Upper lobe of left lung (tissue), 4 donors: Measurements from ENCODE around the gene CCDC40.

Experiments used
- POLR2A ChIP-seq, 4 donors: fragments of 450-650 bp; IDR thresholded peaks; one replicate each; pipeline ENCODE4 v1.5.1; 2016 to 2017; ENCODE audit warnings: antibody characterized with exemption in 4 of 4, mild to moderate bottlenecking in 2 of 4
- POLR2AphosphoS5 ChIP-seq, 2 donors: sonication (generic); formaldehyde crosslinking; IDR thresholded peaks; one replicate each; pipeline ENCODE4 v1.5.1; 2017; ENCODE audit warnings: antibody characterized with exemption in 2 of 2
- TF ChIP-seq, protein P1 (sequence below), 6 experiments: fragments of 450-650 bp in 4 of 6; fragments of 200-600 bp in 2 of 6; sonication (generic) in 2 of 6; IDR thresholded peaks; one replicate each; pipeline ENCODE4 v1.5.1; 2016 to 2019; ENCODE audit warnings: antibody characterized with exemption in 6 of 6

DNA sequence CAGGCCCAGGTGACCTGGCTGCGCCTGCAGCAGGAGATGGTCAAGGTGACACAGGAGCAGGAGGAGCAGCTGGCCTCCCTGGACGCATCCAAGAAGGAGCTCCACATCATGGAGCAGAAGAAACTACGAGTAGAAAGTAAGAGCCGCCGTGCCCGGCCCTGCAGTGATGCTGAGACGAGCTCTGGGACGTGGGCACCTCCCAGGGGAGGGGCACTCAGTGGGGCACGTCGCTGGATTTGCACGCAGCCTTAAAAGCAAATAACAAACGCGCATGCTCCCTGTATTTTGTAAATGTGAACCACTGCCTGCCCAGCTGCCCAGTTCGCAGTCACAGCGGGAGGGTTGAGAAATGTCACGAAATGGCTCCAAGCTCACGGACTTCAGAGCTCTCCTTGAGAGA is 49.6 kb downstream of the CCDC40 start:
- TF ChIP-seq, protein P1, sequence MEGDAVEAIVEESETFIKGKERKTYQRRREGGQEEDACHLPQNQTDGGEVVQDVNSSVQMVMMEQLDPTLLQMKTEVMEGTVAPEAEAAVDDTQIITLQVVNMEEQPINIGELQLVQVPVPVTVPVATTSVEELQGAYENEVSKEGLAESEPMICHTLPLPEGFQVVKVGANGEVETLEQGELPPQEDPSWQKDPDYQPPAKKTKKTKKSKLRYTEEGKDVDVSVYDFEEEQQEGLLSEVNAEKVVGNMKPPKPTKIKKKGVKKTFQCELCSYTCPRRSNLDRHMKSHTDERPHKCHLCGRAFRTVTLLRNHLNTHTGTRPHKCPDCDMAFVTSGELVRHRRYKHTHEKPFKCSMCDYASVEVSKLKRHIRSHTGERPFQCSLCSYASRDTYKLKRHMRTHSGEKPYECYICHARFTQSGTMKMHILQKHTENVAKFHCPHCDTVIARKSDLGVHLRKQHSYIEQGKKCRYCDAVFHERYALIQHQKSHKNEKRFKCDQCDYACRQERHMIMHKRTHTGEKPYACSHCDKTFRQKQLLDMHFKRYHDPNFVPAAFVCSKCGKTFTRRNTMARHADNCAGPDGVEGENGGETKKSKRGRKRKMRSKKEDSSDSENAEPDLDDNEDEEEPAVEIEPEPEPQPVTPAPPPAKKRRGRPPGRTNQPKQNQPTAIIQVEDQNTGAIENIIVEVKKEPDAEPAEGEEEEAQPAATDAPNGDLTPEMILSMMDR (IDR thresholded peaks at IDR 0.05): no peak
- TF ChIP-seq POLR2A (IDR thresholded peaks at IDR 0.05) (no peak), POLR2AphosphoS5 (IDR thresholded peaks at IDR 0.05) (no peak)
